Loucy (cell line): ENCODE results near the gene VIPR1.

ENCODE experiments used
- EZH2phosphoT487 ChIP-seq: fragments of 200-600 bp; IDR thresholded peaks from 2 replicates; pipeline ENCODE4 v1.6.1; 2018; ENCODE audit warnings: antibody characterized with exemption, mild to moderate bottlenecking, moderate library complexity, borderline replicate concordance
- TF ChIP-seq, protein P1 (sequence below): fragments of 200-600 bp; sonication (generic); conservative IDR thresholded peaks from 2 replicates; pipeline ENCODE4 v1.5.1; 2014; ENCODE audit warnings: mild to moderate bottlenecking, antibody characterized with exemption, low read length

DNA sequence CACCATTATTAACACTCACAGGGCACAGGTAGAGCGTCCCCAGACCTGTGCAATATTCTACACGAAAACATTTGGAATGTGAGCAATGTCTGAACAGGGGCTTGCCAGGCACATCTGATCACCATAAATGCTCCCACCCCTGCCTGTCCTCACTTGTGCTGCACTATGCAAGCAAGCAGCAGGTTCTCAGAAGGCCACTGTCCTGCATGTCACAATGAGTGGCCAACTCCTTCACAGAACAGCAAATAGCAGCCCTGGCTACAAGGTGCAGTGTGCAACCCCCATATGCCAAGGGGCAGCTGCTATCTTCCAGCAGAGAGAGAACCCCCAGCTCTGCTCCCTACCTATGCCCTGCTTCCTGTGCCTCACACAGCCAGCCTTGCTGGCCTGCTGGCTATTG lies 46.7 kb downstream of the VIPR1 start:
- TF ChIP-seq, protein P1, sequence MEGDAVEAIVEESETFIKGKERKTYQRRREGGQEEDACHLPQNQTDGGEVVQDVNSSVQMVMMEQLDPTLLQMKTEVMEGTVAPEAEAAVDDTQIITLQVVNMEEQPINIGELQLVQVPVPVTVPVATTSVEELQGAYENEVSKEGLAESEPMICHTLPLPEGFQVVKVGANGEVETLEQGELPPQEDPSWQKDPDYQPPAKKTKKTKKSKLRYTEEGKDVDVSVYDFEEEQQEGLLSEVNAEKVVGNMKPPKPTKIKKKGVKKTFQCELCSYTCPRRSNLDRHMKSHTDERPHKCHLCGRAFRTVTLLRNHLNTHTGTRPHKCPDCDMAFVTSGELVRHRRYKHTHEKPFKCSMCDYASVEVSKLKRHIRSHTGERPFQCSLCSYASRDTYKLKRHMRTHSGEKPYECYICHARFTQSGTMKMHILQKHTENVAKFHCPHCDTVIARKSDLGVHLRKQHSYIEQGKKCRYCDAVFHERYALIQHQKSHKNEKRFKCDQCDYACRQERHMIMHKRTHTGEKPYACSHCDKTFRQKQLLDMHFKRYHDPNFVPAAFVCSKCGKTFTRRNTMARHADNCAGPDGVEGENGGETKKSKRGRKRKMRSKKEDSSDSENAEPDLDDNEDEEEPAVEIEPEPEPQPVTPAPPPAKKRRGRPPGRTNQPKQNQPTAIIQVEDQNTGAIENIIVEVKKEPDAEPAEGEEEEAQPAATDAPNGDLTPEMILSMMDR: no peak
- TF ChIP-seq EZH2phosphoT487: no peak
